DOHH2 (cell line): ENCODE data around the gene MYO1H.

Experiments
- CTCF ChIP-seq: fragments of 200-600 bp; sonication (generic); IDR thresholded peaks from one replicate; pipeline ENCODE4 v1.5.1; 2014; ENCODE audit warnings: antibody characterized with exemption, mild to moderate bottlenecking, low read depth, low read length; ENCODE audit not compliant: poor library complexity, severe bottlenecking
- EZH2phosphoT487 ChIP-seq: fragments of 200-600 bp; sonication (generic); IDR thresholded peaks from 2 replicates; pipeline ENCODE4 v1.6.1; 2017; ENCODE audit warnings: borderline replicate concordance, mild to moderate bottlenecking, antibody characterized with exemption, low read length, moderate library complexity, mixed read lengths

- TF ChIP-seq CTCF (no peak), EZH2phosphoT487 (no peak)
Observed at GRCh38 chr12:109421355-109422087, 73.8 kb downstream of the MYO1H start.
